GM12892 (cell line): ENCODE data around the gene KRT82.

ENCODE experiments used
- POLR2A ChIP-seq: IDR thresholded peaks from 2 replicates; pipeline ENCODE4 v1.6.1; 2011; ENCODE audit warnings: low read depth, low read length, control low read depth
- POLR2AphosphoS5 ChIP-seq: IDR thresholded peaks from 2 replicates; pipeline ENCODE4 v1.6.1; 2011; ENCODE audit warnings: low read depth, low read length, control low read depth

- TF ChIP-seq POLR2A (no peak), POLR2AphosphoS5 (no peak)
Measured at GRCh38 chr12:52395761-52396434, 10.2 kb downstream of the KRT82 start.
